GM12801 (cell line): ENCODE results near the gene PWWP2B.

Experiments used
- CTCF ChIP-seq: IDR thresholded peaks from one replicate; pipeline ENCODE4 v1.5.1; 2011; ENCODE audit warnings: control low read depth; ENCODE audit not compliant: insufficient read length; ENCODE audit errors: extremely low read depth

PWWP2B gene

DNA sequence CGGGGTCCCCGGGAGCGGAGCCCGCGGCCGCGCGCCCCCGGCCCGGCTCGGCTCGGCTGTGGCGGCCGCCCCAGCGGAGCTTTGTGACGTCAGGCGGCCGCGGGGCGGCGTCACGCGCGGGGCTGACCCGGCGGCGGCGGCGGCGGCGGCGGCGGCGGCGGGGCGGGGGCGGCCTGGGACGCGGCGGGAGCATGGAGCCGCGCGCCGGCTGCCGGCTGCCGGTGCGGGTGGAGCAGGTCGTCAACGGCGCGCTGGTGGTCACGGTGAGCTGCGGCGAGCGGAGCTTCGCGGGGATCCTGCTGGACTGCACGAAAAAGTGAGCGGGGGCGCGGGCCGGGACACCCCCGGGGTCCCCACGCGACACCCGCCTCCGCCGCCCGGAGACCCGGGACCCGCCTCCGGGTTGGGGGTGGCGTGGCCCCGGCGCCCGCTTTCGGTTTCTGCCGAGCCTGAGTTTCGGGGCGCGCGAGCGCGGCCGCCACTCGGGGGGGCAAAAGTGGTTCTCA is at the start of gene PWWP2B:
PWWP2B (plus strand) TSS at position 165 of the 506 bp plus-strand sequence; CDS start at position 192, 27 bp downstream.
- TF ChIP-seq CTCF, result no peak

DNA sequence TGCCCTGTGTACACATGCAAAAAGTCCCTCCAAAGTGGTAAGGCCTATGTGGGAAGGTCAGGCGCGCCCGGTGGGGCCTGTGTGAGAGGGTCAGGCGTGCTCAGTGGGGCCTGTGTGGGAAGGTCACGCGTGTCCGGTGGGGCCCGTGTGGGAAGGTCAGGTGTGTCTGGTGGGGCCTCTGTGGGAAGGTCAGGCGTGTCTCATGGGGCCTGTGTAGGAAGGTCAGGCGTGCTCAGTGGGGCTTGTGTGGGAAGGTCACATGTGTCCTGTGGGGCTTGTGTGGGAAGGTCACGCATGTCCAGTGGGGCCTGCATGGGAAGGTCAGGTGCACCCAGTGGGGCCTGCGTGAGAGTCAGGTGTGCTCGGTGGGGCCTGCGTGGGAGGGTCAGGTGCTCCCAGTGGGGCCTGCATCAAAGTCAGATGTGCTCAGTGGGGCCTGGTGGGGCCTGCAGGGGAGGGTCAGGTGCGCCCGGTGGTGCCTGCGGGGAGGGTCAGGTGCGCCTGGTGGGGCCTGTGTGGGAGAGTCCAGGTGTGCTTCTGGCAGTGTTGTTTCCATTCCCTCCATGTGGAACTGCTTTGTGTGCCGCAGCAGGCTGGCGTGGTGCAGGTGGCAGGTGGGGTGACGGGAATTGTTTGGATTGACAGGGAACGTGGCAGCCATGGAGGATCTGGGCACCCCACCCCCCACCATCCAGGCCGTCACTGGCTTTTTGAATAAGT is 49.6 kb upstream of the PWWP2B start:
- no peak for TF ChIP-seq CTCF

DNA sequence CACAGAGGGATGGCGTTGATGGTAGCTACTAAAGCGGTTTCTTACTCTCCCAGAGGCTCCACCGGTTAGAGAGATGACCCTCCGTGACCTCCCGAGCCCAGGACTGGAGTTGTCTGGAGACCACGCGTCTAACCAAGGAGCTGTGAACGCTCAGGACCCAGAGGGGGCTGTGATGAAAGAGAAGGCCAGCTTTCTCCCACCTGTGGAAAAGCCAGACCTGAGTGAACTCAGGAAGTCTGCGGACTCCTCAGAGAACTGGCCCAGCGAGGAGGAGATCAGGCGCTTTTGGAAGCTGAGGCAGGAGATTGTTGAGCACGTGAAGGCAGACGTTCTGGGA is 49.1 kb upstream of the PWWP2B start:
- TF ChIP-seq CTCF, result no peak

DNA sequence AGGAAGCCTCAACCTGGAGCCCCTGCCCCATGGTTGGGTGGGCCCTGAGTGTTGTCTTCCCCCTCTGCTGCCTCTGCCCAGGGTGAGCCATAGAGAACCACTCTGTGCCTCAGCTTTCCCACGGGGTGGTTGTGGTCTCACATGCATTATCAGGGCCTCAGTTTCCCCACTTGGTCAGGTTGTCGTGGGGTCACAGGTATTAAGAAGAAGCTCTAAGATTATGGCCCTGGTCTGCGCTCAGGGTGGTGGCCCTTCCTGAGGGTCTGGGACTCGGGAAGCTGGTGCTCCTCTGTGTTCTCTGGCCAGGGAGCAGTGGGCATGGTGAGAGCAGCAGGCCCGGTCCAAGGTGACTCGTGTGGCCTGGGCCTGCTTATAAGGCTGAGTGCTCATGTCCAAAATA is 47.2 kb upstream of the PWWP2B start:
- no peak for TF ChIP-seq CTCF

GRCh38 chr10:132350391-132350790 is 46.6 kb upstream of the PWWP2B start:
- no peak for TF ChIP-seq CTCF

GRCh38 chr10:132350946-132351345 is 46.1 kb upstream of the PWWP2B start:
- TF ChIP-seq CTCF, result no peak

GRCh38 chr10:132351611-132352010 is 45.4 kb upstream of the PWWP2B start:
- no peak for TF ChIP-seq CTCF
